Activated CD4-positive, alpha-beta memory T cell treated with anti-CD3 and anti-CD28 coated beads, Interleukin-2, amount 10 ng/mL, durations not matched to agents 7 days and 5 days (primary cell): ENCODE results near the gene LRBA. TPM values are rescaled to one million over a fixed set of nuclear protein-coding genes. Genes with fewer than 3 reads are reported as not detected.

Experiments used
- CTCF ChIA-PET: fragments of 350-600 bp; sonication (Branson Sonifier 250); formaldehyde crosslinking; loops from one replicate; lab custom pipeline; 2021; ENCODE audit warnings: antibody characterized with exemption, inconsistent platforms; lab: Charles Lee
- POLR2A ChIA-PET: fragments of 350-600 bp; sonication (Branson Sonifier 250); formaldehyde crosslinking; loops from one replicate; lab custom pipeline; 2021; ENCODE audit warnings: antibody characterized with exemption; lab: Charles Lee
- DNase-seq: peaks from one replicate; pipeline ENCODE4 v3.0.0-alpha.2; 2020
- H3K27ac Mint-ChIP-seq: one replicate; pipeline ENCODE4 v1.8.0; 2021; ENCODE audit warnings: mild to moderate bottlenecking, mixed read lengths
- H3K27me3 Mint-ChIP-seq: one replicate; pipeline ENCODE4 v1.8.0; 2021; ENCODE audit warnings: mixed read lengths
- H3K36me3 Mint-ChIP-seq: one replicate; pipeline ENCODE4 v1.8.0; 2021; ENCODE audit warnings: low read depth, mixed read lengths
- H3K4me1 Mint-ChIP-seq: one replicate; pipeline ENCODE4 v1.8.0; 2021; ENCODE audit warnings: mixed read lengths
- H3K4me3 Mint-ChIP-seq: one replicate; pipeline ENCODE4 v1.8.0; 2021; ENCODE audit warnings: mild to moderate bottlenecking, mixed read lengths
- H3K9me3 Mint-ChIP-seq: one replicate; pipeline ENCODE4 v1.8.0; 2021; ENCODE audit warnings: mixed read lengths
- total RNA-seq, 2 experiments: library from RNA; stranded (reverse); gene quantifications; one replicate each; pipeline ENCODE4 v1.2.3, GENCODE V29; 2021

LRBA gene
- total RNA-seq, 2 experiments from 2014 or later: 42.4 to 45.2 TPM

- H3K27ac Mint-ChIP-seq: no peak overlapping the region
- no peak overlapping the region for H3K4me3 Mint-ChIP-seq
- H3K27me3 Mint-ChIP-seq: no peaks in the 10 kb centered on the region
- POLR2A ChIA-PET: no interaction called here
- no peaks in the 10 kb centered on the region for H3K4me1 Mint-ChIP-seq
- no peaks in the 10 kb centered on the region for H3K9me3 Mint-ChIP-seq
- CTCF ChIA-PET: no interaction called here
- no peak for DNase-seq
- peaks cover 7% of the 10 kb centered on the region for H3K36me3 Mint-ChIP-seq
These were observed 414.2 kb downstream of the LRBA start for GRCh38 chr4:150600812-150601445.

- no peaks in the 10 kb centered on the region for H3K4me1 Mint-ChIP-seq
- H3K4me3 Mint-ChIP-seq: no peak overlapping the region
- H3K36me3 Mint-ChIP-seq: peaks cover 7% of the 10 kb centered on the region
- POLR2A ChIA-PET: no interaction called here
- CTCF ChIA-PET: no interaction called here
- no peaks in the 10 kb centered on the region for H3K27me3 Mint-ChIP-seq
- no peak overlapping the region for H3K27ac Mint-ChIP-seq
- DNase-seq: no peak
- H3K9me3 Mint-ChIP-seq: no peaks in the 10 kb centered on the region
These were observed 415.5 kb downstream of the LRBA start for GRCh38 chr4:150599547-150599946.

- no peaks in the 10 kb centered on the region for H3K4me1 Mint-ChIP-seq
- H3K27me3 Mint-ChIP-seq: no peaks in the 10 kb centered on the region
- CTCF ChIA-PET: no interaction called here
- DNase-seq: no peak
- H3K27ac Mint-ChIP-seq: no peak overlapping the region
- POLR2A ChIA-PET: no interaction called here
- H3K4me3 Mint-ChIP-seq: no peak overlapping the region
- H3K9me3 Mint-ChIP-seq: no peaks in the 10 kb centered on the region
- H3K36me3 Mint-ChIP-seq: peaks cover 7% of the 10 kb centered on the region
These were observed 416.2 kb downstream of the LRBA start for GRCh38 chr4:150598909-150599308.

GRCh38 chr4:150593996-150594395 lies 421.1 kb downstream of the LRBA start:
- CTCF ChIA-PET: no interaction called here
- H3K4me3 Mint-ChIP-seq: no peak overlapping the region

GRCh38 chr4:150591904-150592303 lies 423.2 kb downstream of the LRBA start:
- Mint-ChIP-seq H3K4me3 (no peak overlapping the region), H3K9me3 (no peaks in the 10 kb centered on the region), H3K27ac (no peak overlapping the region), H3K36me3 (peaks cover 3% of the 10 kb centered on the region), H3K27me3 (no peaks in the 10 kb centered on the region), H3K4me1 (no peaks in the 10 kb centered on the region)
- CTCF ChIA-PET: no interaction called here
- POLR2A ChIA-PET: no interaction called here
- no peak for DNase-seq

More at GRCh38 chr4:150593996-150594395, 421.1 kb downstream of the LRBA start:
- no peak overlapping the region for H3K27ac Mint-ChIP-seq
- H3K9me3 Mint-ChIP-seq: no peaks in the 10 kb centered on the region
- H3K4me1 Mint-ChIP-seq: no peaks in the 10 kb centered on the region
- peaks cover 7% of the 10 kb centered on the region for H3K36me3 Mint-ChIP-seq
- H3K27me3 Mint-ChIP-seq: no peaks in the 10 kb centered on the region
- DNase-seq: no peak
- POLR2A ChIA-PET: no interaction called here

GRCh38 chr4:150591406-150591805 lies 423.7 kb downstream of the LRBA start:
- no peak overlapping the region for H3K27ac Mint-ChIP-seq
- H3K36me3 Mint-ChIP-seq: peaks cover 3% of the 10 kb centered on the region
- H3K9me3 Mint-ChIP-seq: no peaks in the 10 kb centered on the region
- H3K27me3 Mint-ChIP-seq: no peaks in the 10 kb centered on the region
- CTCF ChIA-PET: no interaction called here
- no peak for DNase-seq
- no peaks in the 10 kb centered on the region for H3K4me1 Mint-ChIP-seq
- POLR2A ChIA-PET: no interaction called here
- H3K4me3 Mint-ChIP-seq: no peak overlapping the region

GRCh38 chr4:150590631-150591030 lies 424.5 kb downstream of the LRBA start:
- no peaks in the 10 kb centered on the region for H3K4me1 Mint-ChIP-seq
- H3K36me3 Mint-ChIP-seq: peaks cover 5% of the 10 kb centered on the region
- H3K27me3 Mint-ChIP-seq: no peaks in the 10 kb centered on the region
- H3K9me3 Mint-ChIP-seq: no peaks in the 10 kb centered on the region
- no peak overlapping the region for H3K4me3 Mint-ChIP-seq
- no peak for DNase-seq
- no peak overlapping the region for H3K27ac Mint-ChIP-seq
- ChIA-PET POLR2A (no interaction called here), CTCF (no interaction called here)

GRCh38 chr4:150589157-150589556 lies 425.9 kb downstream of the LRBA start:
- DNase-seq: no peak
- no peaks in the 10 kb centered on the region for H3K9me3 Mint-ChIP-seq
- H3K4me1 Mint-ChIP-seq: no peaks in the 10 kb centered on the region
- no peak overlapping the region for H3K27ac Mint-ChIP-seq
- H3K4me3 Mint-ChIP-seq: no peak overlapping the region
- H3K36me3 Mint-ChIP-seq: peaks cover 7% of the 10 kb centered on the region
- CTCF ChIA-PET: no interaction called here
- POLR2A ChIA-PET: no interaction called here
- no peaks in the 10 kb centered on the region for H3K27me3 Mint-ChIP-seq

- CTCF ChIA-PET: no interaction called here
These were observed 426.8 kb downstream of the LRBA start for GRCh38 chr4:150588316-150588715.

GRCh38 chr4:150586162-150586810 lies 428.8 kb downstream of the LRBA start:
- Mint-ChIP-seq H3K36me3 (peaks cover 33% of the 10 kb centered on the region), H3K9me3 (peaks cover 3% of the 10 kb centered on the region), H3K4me3 (no peak overlapping the region), H3K27ac (no peak overlapping the region), H3K4me1 (no peaks in the 10 kb centered on the region), H3K27me3 (no peaks in the 10 kb centered on the region)
- ChIA-PET POLR2A (no interaction called here), CTCF (no interaction called here)
- no peak for DNase-seq

More at GRCh38 chr4:150588316-150588715, 426.8 kb downstream of the LRBA start:
- DNase-seq: no peak
- H3K36me3 Mint-ChIP-seq: peaks cover 16% of the 10 kb centered on the region
- POLR2A ChIA-PET: no interaction called here
- peaks cover 1% of the 10 kb centered on the region for H3K9me3 Mint-ChIP-seq
- no peak overlapping the region for H3K4me3 Mint-ChIP-seq
- H3K27me3 Mint-ChIP-seq: no peaks in the 10 kb centered on the region
- H3K4me1 Mint-ChIP-seq: no peaks in the 10 kb centered on the region
- no peak overlapping the region for H3K27ac Mint-ChIP-seq

- no peaks in the 10 kb centered on the region for H3K27me3 Mint-ChIP-seq
- peaks cover 5% of the 10 kb centered on the region for H3K9me3 Mint-ChIP-seq
- CTCF ChIA-PET: no interaction called here
- H3K4me3 Mint-ChIP-seq: no peak overlapping the region
- DNase-seq: no peak
- H3K36me3 Mint-ChIP-seq: peaks cover 35% of the 10 kb centered on the region
- H3K4me1 Mint-ChIP-seq: no peaks in the 10 kb centered on the region
- no peak overlapping the region for H3K27ac Mint-ChIP-seq
- POLR2A ChIA-PET: no interaction called here
These were observed 429.5 kb downstream of the LRBA start for GRCh38 chr4:150585611-150586010.

GRCh38 chr4:150584111-150584915 lies 430.8 kb downstream of the LRBA start:
- Mint-ChIP-seq H3K4me3 (no peak overlapping the region), H3K4me1 (no peaks in the 10 kb centered on the region), H3K27ac (no peak overlapping the region), H3K9me3 (peaks cover 13% of the 10 kb centered on the region), H3K27me3 (no peaks in the 10 kb centered on the region), H3K36me3 (peaks cover 45% of the 10 kb centered on the region)
- no peak for DNase-seq
- CTCF ChIA-PET: no interaction called here
- POLR2A ChIA-PET: no interaction called here

GRCh38 chr4:150583287-150584110 lies 431.6 kb downstream of the LRBA start:
- ChIA-PET POLR2A (no interaction called here), CTCF (no interaction called here)
- H3K4me3 Mint-ChIP-seq: no peak overlapping the region
- H3K9me3 Mint-ChIP-seq: peaks cover 13% of the 10 kb centered on the region
- DNase-seq: no peak
- H3K27ac Mint-ChIP-seq: no peak overlapping the region
- H3K4me1 Mint-ChIP-seq: no peaks in the 10 kb centered on the region
- H3K27me3 Mint-ChIP-seq: no peaks in the 10 kb centered on the region
- peaks cover 49% of the 10 kb centered on the region for H3K36me3 Mint-ChIP-seq
